ENCODE results near the gene BBS2.

DNA sequence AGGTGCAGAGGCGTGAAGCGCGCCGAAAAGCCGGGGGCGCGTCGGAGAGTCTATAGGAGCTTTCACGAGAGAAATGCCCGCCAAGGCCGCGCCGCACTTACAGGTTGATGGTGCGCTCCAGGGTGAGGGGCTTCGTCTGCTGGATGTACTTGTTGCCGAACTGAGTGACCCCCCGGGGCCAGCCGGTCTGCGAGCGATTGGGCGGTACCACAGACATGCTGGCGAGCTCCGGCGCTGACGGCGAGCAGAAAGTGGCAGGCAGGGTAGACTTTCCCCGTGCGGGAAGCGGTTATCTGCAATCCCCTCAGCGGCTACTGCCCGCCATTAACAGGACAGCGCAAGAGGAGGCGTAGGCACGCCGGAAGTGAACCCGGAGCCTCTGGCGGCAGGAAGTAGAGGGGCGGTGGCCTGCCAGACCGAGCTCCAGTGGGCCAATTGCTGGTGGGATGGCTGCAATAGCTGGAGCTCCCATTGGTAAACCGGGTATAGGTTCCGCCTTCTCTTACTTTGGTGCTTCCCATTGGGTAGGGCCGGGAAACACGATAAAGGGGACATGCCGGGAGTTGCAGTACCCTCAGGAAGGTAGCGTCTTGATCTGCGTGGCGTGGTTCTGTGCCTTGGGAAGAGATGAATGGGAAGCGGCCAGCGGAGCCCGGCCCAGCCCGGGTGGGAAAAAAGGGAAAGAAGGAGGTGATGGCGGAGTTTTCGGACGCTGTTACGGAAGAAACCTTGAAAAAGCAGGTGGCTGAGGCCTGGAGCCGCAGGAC, 68.7 kb downstream of the BBS2 start, which contains the start of the genes NUDT21 and OGFOD1:
- TF ChIP-seq SP1 (IDR thresholded peaks at IDR 0.05) (peak; percentile 90), CTCF (IDR thresholded peaks at IDR 0.05; ENCODE audit: low read depth, low read length, missing input control) (no peak), TAF1 (conservative IDR thresholded peaks at IDR 0.05) (peak; percentile 57), MAX (IDR thresholded peaks at IDR 0.05) (peak; percentile 73), JUND (IDR thresholded peaks at IDR 0.05) (no peak), RAD21 (IDR thresholded peaks at IDR 0.05) (peak; percentile 25 to 39), GABPA (IDR thresholded peaks at IDR 0.05 in 1 of 2, conservative IDR thresholded peaks at IDR 0.05 in 1 of 2) (peak; percentile 95 to 99), YY1 (IDR thresholded peaks at IDR 0.05) (peak; percentile 98)
- TF ChIP-seq, protein P1, sequence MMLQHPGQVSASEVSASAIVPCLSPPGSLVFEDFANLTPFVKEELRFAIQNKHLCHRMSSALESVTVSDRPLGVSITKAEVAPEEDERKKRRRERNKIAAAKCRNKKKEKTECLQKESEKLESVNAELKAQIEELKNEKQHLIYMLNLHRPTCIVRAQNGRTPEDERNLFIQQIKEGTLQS (IDR thresholded peaks at IDR 0.05): peak; percentile 53

Measured in liver (tissue), 3 donors.